ENCODE measurements around the gene C1orf52. TPM values are rescaled to one million over a fixed set of nuclear protein-coding genes. Genes with fewer than 3 reads are reported as not detected.

C1orf52 gene
- total RNA-seq, 2 experiments from 2014 or later = 26.8 to 28.3 TPM

GRCh38 chr1:85245891-85246290, 13.6 kb downstream of the C1orf52 start:
- ChIA-PET POLR2A (no interaction called here), CTCF (interaction anchor here (1.0 kb wide), 1 partner anchor 9 kb away, joined by 3 read pairs; no protein-coding TSS in a partner anchor)

DNA sequence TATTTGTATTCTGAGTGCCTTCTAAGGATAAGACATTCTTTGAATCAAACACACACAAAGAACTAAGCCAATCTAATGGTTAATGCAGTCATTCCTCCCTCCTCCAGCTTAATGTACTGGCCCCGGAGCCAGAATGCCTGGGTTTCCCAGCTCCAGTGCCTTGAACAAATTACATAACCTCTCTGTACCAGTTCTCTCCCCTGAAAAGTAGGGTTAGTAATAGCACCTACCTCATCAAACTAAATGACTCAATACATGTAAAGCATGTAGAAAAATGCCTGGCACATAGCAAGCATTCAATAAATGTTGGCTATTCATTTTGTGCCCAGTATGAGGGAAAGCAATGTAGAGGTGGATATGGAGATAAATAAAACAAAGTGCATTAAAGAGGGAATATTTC, 14.0 kb downstream of the C1orf52 start:
- POLR2A ChIA-PET = no interaction called here
- CTCF ChIA-PET = interaction anchor here (1.0 kb wide), 2 partner anchors 9 to 13 kb away, joined by 3 to 4 read pairs; no protein-coding TSS in a partner anchor

GRCh38 chr1:85244271-85245061, 15.0 kb downstream of the C1orf52 start:
- POLR2A ChIA-PET = no interaction called here

GRCh38 chr1:85243372-85243771, 16.1 kb downstream of the C1orf52 start:
- ChIA-PET POLR2A (no interaction called here), CTCF (no interaction called here)

More at GRCh38 chr1:85244271-85245061, 15.0 kb downstream of the C1orf52 start:
- CTCF ChIA-PET = interaction anchor here (1.0 kb wide), 1 partner anchor 14 kb away, joined by 4 read pairs; no protein-coding TSS in a partner anchor

GRCh38 chr1:85240643-85241042, 18.8 kb downstream of the C1orf52 start:
- POLR2A ChIA-PET = no interaction called here
- CTCF ChIA-PET = interaction anchor here (1.0 kb wide), 1 partner anchor 296 kb away, joined by 7 read pairs; no protein-coding TSS in a partner anchor

- ChIA-PET POLR2A (no interaction called here), CTCF (interaction anchor here (0.5 to 1.0 kb wide), 3 partner anchors 14 to 310 kb away, joined by 3 to 7 read pairs (median 4); no protein-coding TSS in a partner anchor)
Measured at GRCh38 chr1:85240174-85240601, 19.3 kb downstream of the C1orf52 start.

GRCh38 chr1:85237613-85238012, 21.8 kb downstream of the C1orf52 start:
- CTCF ChIA-PET = no interaction called here
- POLR2A ChIA-PET = no interaction called here

- ChIA-PET CTCF (no interaction called here), POLR2A (no interaction called here)
Measured at GRCh38 chr1:85230305-85230977, 29.0 kb downstream of the C1orf52 start.

- ChIA-PET CTCF (no interaction called here), POLR2A (no interaction called here)
Measured at GRCh38 chr1:85229574-85230097, 29.8 kb downstream of the C1orf52 start.

DNA sequence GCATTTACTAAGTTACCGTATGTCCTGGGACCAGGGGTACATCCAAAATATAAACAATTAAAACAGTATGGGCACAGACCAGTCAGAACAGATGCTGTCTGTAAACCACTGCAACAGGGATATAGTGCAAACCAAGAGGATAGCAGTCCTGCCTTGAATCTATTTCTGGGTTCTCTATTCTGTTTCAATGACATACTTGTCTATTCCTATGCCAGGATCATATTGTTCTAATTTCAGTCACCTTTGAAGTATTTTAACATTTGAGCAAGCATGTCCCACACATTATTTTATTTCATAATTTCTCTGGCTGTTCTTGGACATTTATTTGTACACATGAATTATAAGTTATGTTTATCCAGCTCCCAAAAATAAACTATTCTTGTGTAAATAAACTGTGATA, 30.5 kb downstream of the C1orf52 start:
- ChIA-PET CTCF (interaction anchor here (0.6 kb wide), 1 partner anchor 284 kb away, joined by 3 read pairs; no protein-coding TSS in a partner anchor), POLR2A (no interaction called here)

GRCh38 chr1:85225624-85226380, 33.7 kb downstream of the C1orf52 start:
- ChIA-PET CTCF (interaction anchor here (0.7 kb wide), 1 partner anchor 13 kb away, joined by 4 read pairs; no protein-coding TSS in a partner anchor), POLR2A (no interaction called here)

- CTCF ChIA-PET = interaction anchor here (0.7 kb wide), 1 partner anchor 12 kb away, joined by 4 read pairs; no protein-coding TSS in a partner anchor
- POLR2A ChIA-PET = no interaction called here
Measured at GRCh38 chr1:85224734-85225623, 34.5 kb downstream of the C1orf52 start.

GRCh38 chr1:85224295-85224694, 35.2 kb downstream of the C1orf52 start:
- POLR2A ChIA-PET = no interaction called here
- CTCF ChIA-PET = no interaction called here

DNA sequence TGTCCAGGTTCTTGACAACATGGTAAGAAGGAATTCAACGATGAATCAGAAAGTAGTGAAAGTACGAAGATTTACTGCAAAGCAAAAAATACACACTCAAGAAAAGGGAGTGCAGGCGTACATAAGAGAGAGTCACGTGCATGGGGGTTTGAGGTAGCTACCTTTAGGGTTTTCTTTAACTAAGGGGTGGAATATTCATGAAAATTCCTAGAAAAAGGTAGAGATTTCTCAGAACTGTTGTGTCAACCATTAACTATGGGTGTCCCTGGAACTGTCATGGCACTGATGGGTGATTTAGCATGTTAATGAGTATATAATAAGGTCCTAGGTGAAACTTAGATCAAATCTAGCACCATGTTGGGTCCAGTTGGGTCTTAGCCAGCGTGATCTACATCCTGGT, 36.1 kb downstream of the C1orf52 start:
- ChIA-PET CTCF (no interaction called here), POLR2A (no interaction called here)

DNA sequence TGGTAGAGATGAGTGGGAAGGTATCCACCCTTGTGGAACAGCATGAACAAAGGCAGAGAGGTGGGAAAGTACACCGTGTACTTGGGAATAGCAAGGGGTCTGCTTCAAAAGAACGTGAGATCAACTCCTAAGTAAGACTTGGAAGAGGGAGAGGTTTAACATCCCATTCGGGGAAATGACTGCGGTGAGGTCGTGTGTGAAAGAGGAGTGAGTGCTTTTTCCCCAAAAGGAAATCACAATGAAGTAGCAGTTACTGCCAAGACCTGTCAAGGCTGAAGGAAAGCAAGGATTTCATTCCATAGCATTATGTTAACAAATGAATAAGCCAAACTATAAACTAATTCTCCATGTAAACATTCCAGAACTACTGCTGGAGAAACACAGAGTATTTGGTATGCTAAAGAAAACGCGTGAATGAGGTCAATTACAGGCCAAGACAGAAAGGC, 38.7 kb downstream of the C1orf52 start:
- POLR2A ChIA-PET = no interaction called here
- CTCF ChIA-PET = no interaction called here

DNA sequence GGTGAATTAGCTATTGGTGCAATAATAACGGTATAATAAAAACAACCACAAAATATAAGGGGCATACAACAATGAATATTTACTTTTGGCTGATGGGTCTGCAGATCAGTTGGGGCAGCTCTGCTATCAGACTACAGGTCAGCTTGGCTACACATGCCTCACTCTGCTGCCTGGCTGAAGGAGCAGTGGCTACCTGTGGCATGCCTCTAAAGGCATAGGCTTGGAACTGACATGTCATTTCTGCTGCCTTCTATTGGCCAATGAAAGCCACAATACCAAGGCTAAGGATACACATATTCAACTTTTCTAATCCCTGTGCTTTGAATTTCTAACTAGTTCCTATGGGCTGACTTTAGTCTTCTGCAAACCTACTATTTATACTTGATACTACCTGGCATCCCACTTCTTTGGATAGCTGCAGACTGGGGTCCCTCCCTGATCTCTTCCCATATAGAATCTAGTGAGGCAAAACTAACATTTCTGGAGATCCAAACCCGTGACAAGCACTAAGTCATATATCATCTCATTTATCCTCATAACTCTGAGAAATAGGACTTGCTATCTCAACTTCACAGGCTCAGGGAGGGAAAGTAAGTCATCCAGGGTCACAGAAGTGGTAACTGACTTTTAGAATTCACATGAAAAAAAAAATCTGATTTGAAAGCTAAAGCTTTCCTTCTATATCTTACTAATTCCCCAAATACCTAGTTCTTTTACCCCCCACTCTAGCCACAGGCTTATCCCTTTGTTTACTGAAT, 39.4 kb downstream of the C1orf52 start:
- POLR2A ChIA-PET = no interaction called here
- CTCF ChIA-PET = no interaction called here

- ChIA-PET POLR2A (interaction anchor here (0.7 kb wide), 1 partner anchor 26 kb away, joined by 6 read pairs; no protein-coding TSS in a partner anchor), CTCF (no interaction called here)
Measured at GRCh38 chr1:85216697-85217096, 42.8 kb downstream of the C1orf52 start.

DNA sequence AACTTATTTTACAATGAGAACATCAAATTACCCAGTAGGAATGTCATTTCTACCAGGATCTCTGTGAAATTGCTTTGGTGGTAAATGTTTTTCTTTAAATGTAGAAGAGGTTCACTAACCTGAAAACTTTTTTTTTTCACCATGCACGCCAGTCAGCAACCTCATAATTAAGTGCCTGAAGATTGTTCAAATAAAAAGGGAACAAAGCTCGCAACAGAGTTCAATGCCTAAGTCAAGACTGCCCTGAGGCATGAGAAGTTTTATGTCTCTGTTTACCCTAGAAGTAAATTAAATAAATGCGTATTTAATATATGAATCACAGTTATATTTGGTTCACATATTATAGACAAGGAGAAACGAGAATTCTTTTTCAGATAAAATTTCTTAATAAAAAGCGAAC, 44.8 kb downstream of the C1orf52 start:
- ChIA-PET POLR2A (no interaction called here), CTCF (no interaction called here)

Measured in activated CD8-positive, alpha-beta memory T cell treated with anti-CD3 and anti-CD28 coated beads for 36 hours (primary cell).